Natural killer cell (primary cell): ENCODE data around the gene ALOX15B. TPM values are rescaled to one million over a fixed set of nuclear protein-coding genes. Genes with fewer than 3 reads are reported as not detected.
A peak's percentile ranks its signal among the peaks of the same experiment; 100 is the strongest.

Experiments
- ATAC-seq, 3 donors: fragments of 150-1000 bp in 2 of 3; fragments of 200-7000 bp in 1 of 3; cut with Tn5 transposase; 1 replicate in 1 of 3; 2 replicates in 2 of 3; pipeline ENCODE4 v1.10.0; 2021; ENCODE audit warnings: mild to moderate bottlenecking in 2 of 3, moderate library complexity in 2 of 3
- DNase-seq, 2 donors: peaks; one replicate each; pipeline versions ENCODE4 v3.0.0 to v3.0.0-alpha.2; 2013 to 2021; ENCODE audit warnings: mixed read lengths in 1 of 2
- H3K27ac ChIP-seq: one replicate; pipeline ENCODE4 v1.5.1; 2013; ENCODE audit warnings: mild to moderate bottlenecking, low read length
- H3K27me3 ChIP-seq: one replicate; pipeline ENCODE4 v1.6.1; 2013; ENCODE audit warnings: low read length; ENCODE audit not compliant: control insufficient read depth, insufficient read depth
- H3K36me3 ChIP-seq: one replicate; pipeline ENCODE4 v1.6.1; 2013; ENCODE audit warnings: low read length; ENCODE audit not compliant: control insufficient read depth, insufficient read depth
- H3K4me1 ChIP-seq: one replicate; pipeline ENCODE4 v1.6.1; 2013; ENCODE audit warnings: low read length; ENCODE audit not compliant: control insufficient read depth, insufficient read depth
- H3K4me3 ChIP-seq: one replicate; pipeline ENCODE4 v1.5.1; 2013; ENCODE audit warnings: low read length
- H3K9me3 ChIP-seq: one replicate; pipeline ENCODE4 v1.6.1; 2013; ENCODE audit warnings: low read length; ENCODE audit not compliant: control insufficient read depth, insufficient read depth
- H3K27ac Mint-ChIP-seq, 2 donors: one replicate each; pipeline ENCODE4 v1.8.0; 2022; ENCODE audit warnings: mild to moderate bottlenecking in 2 of 2, mixed read lengths in 2 of 2, moderate library complexity in 1 of 2
- H3K27me3 Mint-ChIP-seq, 2 donors: one replicate each; pipeline ENCODE4 v1.8.0; 2022; ENCODE audit warnings: low read depth in 2 of 2, mixed read lengths in 2 of 2
- H3K36me3 Mint-ChIP-seq: one replicate; pipeline ENCODE4 v1.8.0; 2022; ENCODE audit warnings: mixed read lengths
- H3K4me1 Mint-ChIP-seq, 2 donors: one replicate each; pipeline ENCODE4 v1.8.0; 2022; ENCODE audit warnings: mixed read lengths in 2 of 2
- H3K4me3 Mint-ChIP-seq: one replicate; pipeline ENCODE4 v1.8.0; 2022; ENCODE audit warnings: mild to moderate bottlenecking, moderate library complexity, mixed read lengths
- H3K9me3 Mint-ChIP-seq, 2 donors: one replicate each; pipeline ENCODE4 v1.8.0; 2022; ENCODE audit warnings: mixed read lengths in 2 of 2
- WGBS: methylation state at CpG from one replicate; pipeline ENCODE4 v1.1.7; 2013; ENCODE audit warnings: missing lambda C conversion rate; ENCODE audit not compliant: insufficient coverage; 5-methylcytosine and 5-hydroxymethylcytosine counted together
- intact Hi-C: fragments of 100-400 bp; cut with micrococcal nuclease; formaldehyde crosslinking; loops from one replicate; pipeline ENCODE4 v1.14.2; 2022
- total RNA-seq, 4 donors: library from RNA; stranded (reverse); fragments of 120-200 nt in 1 of 4; gene quantifications; one replicate each; pipeline versions ENCODE4 v1.2.3 to v1.2.4, GENCODE V29; 2013 to 2022
- TF ChIP-seq, protein P1 (sequence below): fragments of 200-600 bp; IDR thresholded peaks from one replicate; pipeline ENCODE4 v1.8.0; 2022; ENCODE audit warnings: antibody characterized with exemption

The ALOX15B gene
- total RNA-seq, 3 donors from 2014 or later (not counting 1 experiment from before 2014, with no cell fraction given): not detected

- TF ChIP-seq, protein P1, sequence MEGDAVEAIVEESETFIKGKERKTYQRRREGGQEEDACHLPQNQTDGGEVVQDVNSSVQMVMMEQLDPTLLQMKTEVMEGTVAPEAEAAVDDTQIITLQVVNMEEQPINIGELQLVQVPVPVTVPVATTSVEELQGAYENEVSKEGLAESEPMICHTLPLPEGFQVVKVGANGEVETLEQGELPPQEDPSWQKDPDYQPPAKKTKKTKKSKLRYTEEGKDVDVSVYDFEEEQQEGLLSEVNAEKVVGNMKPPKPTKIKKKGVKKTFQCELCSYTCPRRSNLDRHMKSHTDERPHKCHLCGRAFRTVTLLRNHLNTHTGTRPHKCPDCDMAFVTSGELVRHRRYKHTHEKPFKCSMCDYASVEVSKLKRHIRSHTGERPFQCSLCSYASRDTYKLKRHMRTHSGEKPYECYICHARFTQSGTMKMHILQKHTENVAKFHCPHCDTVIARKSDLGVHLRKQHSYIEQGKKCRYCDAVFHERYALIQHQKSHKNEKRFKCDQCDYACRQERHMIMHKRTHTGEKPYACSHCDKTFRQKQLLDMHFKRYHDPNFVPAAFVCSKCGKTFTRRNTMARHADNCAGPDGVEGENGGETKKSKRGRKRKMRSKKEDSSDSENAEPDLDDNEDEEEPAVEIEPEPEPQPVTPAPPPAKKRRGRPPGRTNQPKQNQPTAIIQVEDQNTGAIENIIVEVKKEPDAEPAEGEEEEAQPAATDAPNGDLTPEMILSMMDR: no peak
- Mint-ChIP-seq H3K27ac (no peak overlapping the region), H3K9me3 (no peaks in the 10 kb centered on the region), H3K4me1 (peaks cover 8 to 22% of the 10 kb centered on the region in 2 donors), H3K36me3 (no peaks in the 10 kb centered on the region), H3K27me3 (peaks cover 0 to 24% of the 10 kb centered on the region in 2 donors), H3K4me3 (no peak overlapping the region)
- ATAC-seq (no peak), DNase-seq (no peak)
- H3K36me3 ChIP-seq: no peaks in the 10 kb centered on the region
- no peak overlapping the region for H3K4me3 ChIP-seq
- 89% methylated on average over 44 of the region's 44 CpGs for WGBS
- no peaks in the 10 kb centered on the region for H3K9me3 ChIP-seq
- intact Hi-C loops: loop anchor here (5.0 kb wide), 1 partner anchor 42 kb away; no protein-coding TSS in a partner anchor
- H3K27ac ChIP-seq: no peak overlapping the region
- peaks cover 36% of the 10 kb centered on the region for H3K4me1 ChIP-seq
- peaks cover 10% of the 10 kb centered on the region for H3K27me3 ChIP-seq
Observed at GRCh38 chr17:8015236-8015956, 23.5 kb upstream of the ALOX15B start.

DNA sequence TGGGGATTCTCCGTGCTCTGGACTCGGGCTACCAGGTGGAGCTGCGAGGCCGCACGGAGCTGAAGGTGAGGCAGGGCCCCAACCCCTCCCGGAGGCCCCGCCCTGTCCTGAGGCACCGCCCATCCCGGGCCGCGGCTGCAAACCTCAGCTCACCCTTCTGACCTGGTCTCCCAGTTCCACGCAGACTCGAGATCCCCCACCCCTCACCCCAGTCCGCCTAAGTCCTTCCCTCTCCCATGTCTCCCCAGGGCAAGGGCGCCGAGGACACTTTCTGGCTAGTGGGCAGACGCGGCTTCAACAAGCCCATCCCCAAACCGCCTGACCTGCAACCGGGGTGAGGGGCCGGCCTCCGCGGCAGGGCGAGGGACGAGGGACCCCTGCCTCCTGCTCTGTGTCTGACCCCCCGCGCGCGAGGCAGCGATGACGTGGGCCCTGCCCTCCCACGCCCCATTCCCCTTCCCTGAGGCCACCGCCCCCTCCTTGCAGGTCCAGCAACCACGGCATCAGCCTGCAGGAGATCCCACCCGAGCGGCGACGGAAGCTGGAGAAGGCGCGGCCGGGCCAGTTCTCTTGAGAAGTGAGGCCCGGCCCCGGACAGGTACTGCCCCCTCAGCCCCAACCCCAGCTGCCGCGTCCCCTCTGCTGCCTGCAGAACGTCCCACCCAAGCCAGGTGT lies 22.8 kb upstream of the ALOX15B start:
- H3K4me1 ChIP-seq: peaks cover 42% of the 10 kb centered on the region
- H3K27ac Mint-ChIP-seq: no peak overlapping the region

DNA sequence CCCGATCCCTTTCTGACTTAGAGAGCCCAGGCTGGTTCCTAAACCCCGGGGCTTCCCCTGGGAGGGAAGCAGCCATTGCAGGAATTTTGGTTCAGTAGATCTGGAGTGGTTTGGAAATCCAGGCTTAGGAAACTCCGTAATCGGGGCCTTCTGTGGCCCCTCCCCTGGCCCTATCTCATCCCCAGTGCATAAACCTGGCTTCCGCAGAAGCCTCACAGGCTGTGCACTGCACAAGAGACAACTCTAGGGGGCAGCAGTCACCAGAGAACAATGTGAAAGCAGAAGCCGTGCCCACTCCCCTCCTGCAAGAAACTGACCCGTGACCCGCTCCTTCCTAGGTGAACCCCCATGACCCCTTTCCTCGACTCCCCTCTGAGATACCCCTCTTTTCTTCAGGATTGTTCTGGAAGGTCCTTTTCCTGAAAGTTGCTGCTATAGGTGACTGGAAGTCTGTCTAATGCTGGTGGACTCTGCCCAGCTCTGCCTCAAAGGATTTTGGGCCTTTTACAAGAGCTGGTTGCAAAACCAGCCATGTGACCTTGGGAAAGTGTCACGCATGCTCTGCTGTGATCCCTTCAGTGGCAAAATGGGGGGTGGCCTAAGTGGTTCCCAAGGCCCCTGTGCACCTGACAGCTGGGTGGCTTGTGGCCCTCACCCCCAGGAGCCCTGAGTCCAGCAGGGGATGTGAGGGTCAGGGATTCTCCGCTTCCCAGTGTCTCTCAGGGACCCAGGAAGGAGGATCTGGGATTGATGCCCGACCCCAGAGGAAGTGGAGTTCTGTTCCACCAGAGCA lies 22.0 kb upstream of the ALOX15B start:
- Mint-ChIP-seq H3K36me3 (no peaks in the 10 kb centered on the region), H3K27me3 (peaks cover 0 to 26% of the 10 kb centered on the region in 2 donors), H3K27ac (no peak overlapping the region), H3K4me1 (peaks cover 8 to 22% of the 10 kb centered on the region in 2 donors), H3K9me3 (no peaks in the 10 kb centered on the region), H3K4me3 (peak overlapping the region; percentile 81)
- intact Hi-C loops: loop anchor here (5.0 kb wide), 1 partner anchor 40 kb away; no protein-coding TSS in a partner anchor
- H3K4me3 ChIP-seq: peak overlapping the region; percentile 21
- DNase-seq: peak in 1 of 2 donors; percentile 62
- 29% methylated on average over 12 of the region's 12 CpGs for WGBS
- peaks cover 10% of the 10 kb centered on the region for H3K27me3 ChIP-seq
- peak; percentile 75 to 89 (median 86) for ATAC-seq
- H3K36me3 ChIP-seq: no peaks in the 10 kb centered on the region
- H3K27ac ChIP-seq: no peak overlapping the region
- TF ChIP-seq, protein P1: peak; percentile 60
- peaks cover 42% of the 10 kb centered on the region for H3K4me1 ChIP-seq
- no peaks in the 10 kb centered on the region for H3K9me3 ChIP-seq

More for the DNA sequence above, 22.8 kb upstream of the ALOX15B start:
- no peak overlapping the region for H3K27ac ChIP-seq
- H3K4me3 ChIP-seq: peak overlapping the region; percentile 21
- peak in 1 of 2 donors; percentile 31 for DNase-seq
- peak overlapping the region; percentile 81 for H3K4me3 Mint-ChIP-seq
- peaks cover 10% of the 10 kb centered on the region for H3K27me3 ChIP-seq
- H3K4me1 Mint-ChIP-seq: peaks cover 8 to 22% of the 10 kb centered on the region in 2 donors
- no peaks in the 10 kb centered on the region for H3K36me3 ChIP-seq
- peaks cover 0 to 24% of the 10 kb centered on the region in 2 donors for H3K27me3 Mint-ChIP-seq
- H3K9me3 Mint-ChIP-seq: no peaks in the 10 kb centered on the region
- intact Hi-C loops: loop anchor here (5.0 kb wide), 1 partner anchor 41 kb away; no protein-coding TSS in a partner anchor
- TF ChIP-seq, protein P1: no peak
- no peaks in the 10 kb centered on the region for H3K36me3 Mint-ChIP-seq
- H3K9me3 ChIP-seq: no peaks in the 10 kb centered on the region
- peak in 2 of 3 donors; percentile 31 to 56 for ATAC-seq
- 5% methylated on average over 46 of the region's 46 CpGs for WGBS
